Stimulated activated naive CD4-positive, alpha-beta T cell treated with Interleukin-2 at 50 U/mL for 16 hours (primary cell): ENCODE measurements around the gene PLCD3.

Source experiments
- DNase-seq: peaks from one replicate; lab custom pipeline; 2025; lab: John Stamatoyannopoulos, UW

Gene PLCD3

DNA sequence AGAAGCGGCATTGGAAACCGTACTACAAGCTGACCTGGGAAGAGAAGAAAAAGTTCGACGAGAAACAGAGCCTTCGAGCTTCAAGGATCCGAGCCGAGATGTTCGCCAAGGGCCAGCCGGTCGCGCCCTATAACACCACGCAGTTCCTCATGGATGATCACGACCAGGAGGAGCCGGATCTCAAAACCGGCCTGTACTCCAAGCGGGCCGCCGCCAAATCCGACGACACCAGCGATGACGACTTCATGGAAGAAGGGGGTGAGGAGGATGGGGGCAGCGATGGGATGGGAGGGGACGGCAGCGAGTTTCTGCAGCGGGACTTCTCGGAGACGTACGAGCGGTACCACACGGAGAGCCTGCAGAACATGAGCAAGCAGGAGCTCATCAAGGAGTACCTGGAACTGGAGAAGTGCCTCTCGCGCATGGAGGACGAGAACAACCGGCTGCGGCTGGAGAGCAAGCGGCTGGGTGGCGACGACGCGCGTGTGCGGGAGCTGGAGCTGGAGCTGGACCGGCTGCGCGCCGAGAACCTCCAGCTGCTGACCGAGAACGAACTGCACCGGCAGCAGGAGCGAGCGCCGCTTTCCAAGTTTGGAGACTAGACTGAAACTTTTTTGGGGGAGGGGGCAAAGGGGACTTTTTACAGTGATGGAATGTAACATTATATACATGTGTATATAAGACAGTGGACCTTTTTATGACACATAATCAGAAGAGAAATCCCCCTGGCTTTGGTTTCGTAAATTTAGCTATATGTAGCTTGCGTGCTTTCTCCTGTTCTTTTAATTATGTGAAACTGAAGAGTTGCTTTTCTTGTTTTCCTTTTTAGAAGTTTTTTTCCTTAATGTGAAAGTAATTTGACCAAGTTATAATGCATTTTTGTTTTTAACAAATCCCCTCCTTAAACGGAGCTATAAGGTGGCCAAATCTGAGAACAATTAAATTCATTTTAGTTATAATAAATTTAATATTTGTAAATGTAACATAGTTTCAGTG lies 17.7 kb upstream of the PLCD3 start:
- peak; percentile 37 for DNase-seq

- DNase-seq, result peak; percentile 75
These were observed 16.8 kb upstream of the PLCD3 start for GRCh38 chr17:45149037-45149668.

GRCh38 chr17:45148183-45149036 lies 16.1 kb upstream of the PLCD3 start, which contains the start of gene HEXIM1:
TSS of gene HEXIM1 (plus strand) at chr17:45148475. CDS start at chr17:45149191, 716 bp downstream.
- DNase-seq, result peak; percentile 99

- peak; percentile 77 for DNase-seq
These were observed 15.4 kb upstream of the PLCD3 start for GRCh38 chr17:45147581-45148182.

DNA sequence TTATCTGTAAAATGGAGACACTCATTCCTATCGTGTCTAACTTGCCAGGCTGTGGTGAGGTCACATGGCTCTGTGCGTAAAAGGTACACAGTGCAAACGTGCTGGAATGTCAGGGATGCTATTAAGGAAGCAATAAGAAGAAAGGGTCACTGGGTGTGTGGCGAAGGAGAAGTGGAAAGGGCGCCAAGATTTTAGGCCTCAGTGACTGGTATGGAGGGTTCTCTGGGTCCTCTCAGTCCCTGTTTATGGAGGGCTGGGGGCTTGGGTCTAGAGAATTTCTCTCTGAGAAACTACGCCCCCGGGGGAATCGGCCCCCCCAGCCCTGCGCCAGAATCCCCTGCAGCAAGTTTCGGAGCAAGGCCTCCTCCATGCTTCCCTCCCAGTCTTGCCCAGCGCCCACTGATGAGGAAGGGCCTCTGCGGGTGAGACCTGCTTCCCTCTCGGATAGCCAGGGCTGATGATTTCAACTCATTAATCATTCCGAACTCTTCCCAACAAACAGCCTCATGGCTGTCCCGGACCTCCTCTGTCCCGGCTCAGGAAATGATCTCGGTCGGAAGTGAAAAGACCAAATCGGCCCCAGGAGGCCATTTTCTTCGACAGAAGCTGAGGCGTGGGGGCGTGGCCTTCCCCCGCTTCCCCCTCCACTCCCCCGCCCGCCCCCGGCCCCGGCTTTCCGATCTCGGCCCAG lies 14.7 kb upstream of the PLCD3 start:
- DNase-seq, result peak; percentile 77

DNA sequence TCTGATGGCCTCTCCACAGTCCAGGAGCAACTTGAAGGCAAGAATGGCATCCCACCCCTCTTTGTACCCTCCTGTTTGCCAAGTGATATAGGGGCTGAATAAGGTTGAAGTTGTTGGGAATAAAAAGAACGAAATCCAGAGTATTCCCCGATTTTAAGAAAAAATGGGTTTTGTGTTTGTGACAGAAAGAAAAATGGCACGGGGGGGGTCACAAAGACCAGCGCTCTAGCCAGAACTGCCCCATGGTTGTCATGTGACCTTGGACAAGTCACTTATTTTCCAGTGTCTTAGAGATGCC lies 14.2 kb upstream of the PLCD3 start:
- DNase-seq, result no peak

- DNase-seq, result no peak
These were observed 13.9 kb upstream of the PLCD3 start for GRCh38 chr17:45146166-45146565.

DNA sequence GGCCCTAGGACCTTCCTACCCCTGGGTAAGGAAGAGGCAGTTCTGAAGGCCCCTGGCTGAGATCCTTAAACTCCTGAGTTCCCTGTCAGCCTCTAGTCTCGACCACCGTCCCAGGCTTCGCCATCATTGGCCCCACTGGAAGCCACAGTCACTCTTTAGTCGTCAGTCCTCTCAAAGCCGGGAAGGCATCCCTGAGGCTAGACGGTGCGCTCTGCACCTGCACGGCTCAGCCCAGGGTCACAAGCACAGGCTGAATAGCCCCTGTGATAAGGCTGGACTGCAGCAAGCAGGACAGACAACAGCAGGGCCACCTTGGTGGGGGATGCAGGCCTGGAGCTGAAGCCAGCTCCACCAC lies 12.7 kb upstream of the PLCD3 start:
- no peak for DNase-seq

GRCh38 chr17:45144199-45145034 lies 12.1 kb upstream of the PLCD3 start:
- DNase-seq, result peak; percentile 10

DNA sequence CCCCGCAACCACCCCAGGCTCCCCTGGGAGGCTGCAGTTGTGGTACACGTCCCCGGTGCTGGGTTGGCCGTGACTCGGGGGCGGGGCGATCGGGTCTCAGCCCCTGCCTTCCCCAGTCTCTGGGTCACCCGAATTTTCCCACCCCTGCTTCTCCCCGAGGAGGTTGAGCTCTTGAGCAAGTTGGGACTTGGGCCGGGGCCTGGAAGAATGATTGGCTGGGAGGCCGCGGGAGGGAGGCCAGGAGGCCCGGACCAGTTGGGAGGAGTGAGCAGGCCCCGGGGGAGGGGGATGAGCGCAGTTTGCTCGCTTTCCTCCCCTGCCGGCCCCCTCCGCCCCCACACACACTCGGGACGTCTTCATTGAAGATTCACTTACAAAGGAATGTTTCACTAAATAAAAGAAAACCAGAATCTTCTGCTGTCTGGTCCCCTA lies 11.5 kb upstream of the PLCD3 start:
- no peak for DNase-seq

GRCh38 chr17:45143094-45143670 lies 10.9 kb upstream of the PLCD3 start:
- DNase-seq, result no peak

GRCh38 chr17:45139533-45139920 lies 7.2 kb upstream of the PLCD3 start:
- DNase-seq, result no peak

GRCh38 chr17:45138911-45139532 lies 6.7 kb upstream of the PLCD3 start:
- no peak for DNase-seq

GRCh38 chr17:45137561-45138305 lies 5.4 kb upstream of the PLCD3 start:
- DNase-seq, result no peak

GRCh38 chr17:45136846-45137560 lies 4.7 kb upstream of the PLCD3 start:
- DNase-seq, result no peak

- no peak for DNase-seq
These were observed 3.9 kb upstream of the PLCD3 start for GRCh38 chr17:45135978-45136791.
